ENCODE results near the gene IGFBP7. TPM values are rescaled to one million over a fixed set of nuclear protein-coding genes. Genes with fewer than 3 reads are reported as not detected.

The IGFBP7 gene
- total RNA-seq, 1 donor from 2014 or later, result 66.8 TPM

GRCh38 chr4:57077550-57078343 is 32.4 kb downstream of the IGFBP7 start:
- peak overlapping the region; percentile 52 for H3K27ac ChIP-seq (ENCODE audit: low read depth, low read length)
- no peaks in the 10 kb centered on the region for H3K27me3 ChIP-seq (ENCODE audit: control insufficient read depth in 3 of 3, insufficient read depth in 3 of 3, low read length in 3 of 3)
- H3K9me3 ChIP-seq (ENCODE audit: control insufficient read depth in 3 of 3, low read length in 3 of 3), result no peaks in the 10 kb centered on the region
- H3K9ac ChIP-seq (ENCODE audit: low read depth in 1 of 3, low read length in 3 of 3), result no peak overlapping the region
- H3K4me3 ChIP-seq (ENCODE audit: low read length in 3 of 3), result no peak overlapping the region
- peaks cover 5 to 16% (median 9%) of the 10 kb centered on the region in 3 donors for H3K4me1 ChIP-seq (ENCODE audit: control insufficient read depth in 3 of 3, insufficient read depth in 3 of 3, low read length in 3 of 3)
- H3K36me3 ChIP-seq (ENCODE audit: control insufficient read depth in 3 of 3, insufficient read depth in 3 of 3, low read length in 3 of 3), result peaks cover 0 to 2% (median 0%) of the 10 kb centered on the region in 3 donors

- Histone ChIP-seq H3K9me3 (ENCODE audit: control insufficient read depth in 3 of 3, low read length in 3 of 3) (no peaks in the 10 kb centered on the region), H3K36me3 (ENCODE audit: control insufficient read depth in 3 of 3, insufficient read depth in 3 of 3, low read length in 3 of 3) (peaks cover 0 to 2% (median 0%) of the 10 kb centered on the region in 3 donors), H3K4me1 (ENCODE audit: control insufficient read depth in 3 of 3, insufficient read depth in 3 of 3, low read length in 3 of 3) (peaks cover 2 to 11% (median 4%) of the 10 kb centered on the region in 3 donors), H3K4me3 (ENCODE audit: low read length in 3 of 3) (no peak overlapping the region), H3K9ac (ENCODE audit: low read depth in 1 of 3, low read length in 3 of 3) (no peak overlapping the region), H3K27ac (ENCODE audit: low read depth, low read length) (no peak overlapping the region), H3K27me3 (ENCODE audit: control insufficient read depth in 3 of 3, insufficient read depth in 3 of 3, low read length in 3 of 3) (no peaks in the 10 kb centered on the region)
Observed at GRCh38 chr4:57076646-57077045, 33.5 kb downstream of the IGFBP7 start.

GRCh38 chr4:57075367-57075766 is 34.8 kb downstream of the IGFBP7 start:
- no peak overlapping the region for H3K27ac ChIP-seq (ENCODE audit: low read depth, low read length)
- H3K4me1 ChIP-seq (ENCODE audit: control insufficient read depth in 3 of 3, insufficient read depth in 3 of 3, low read length in 3 of 3), result peaks cover 4 to 6% (median 4%) of the 10 kb centered on the region in 3 donors
- no peak overlapping the region for H3K9ac ChIP-seq (ENCODE audit: low read depth in 1 of 3, low read length in 3 of 3)
- H3K36me3 ChIP-seq (ENCODE audit: control insufficient read depth in 3 of 3, insufficient read depth in 3 of 3, low read length in 3 of 3), result peaks cover 0 to 2% (median 0%) of the 10 kb centered on the region in 3 donors
- no peak overlapping the region for H3K4me3 ChIP-seq (ENCODE audit: low read length in 3 of 3)
- no peaks in the 10 kb centered on the region for H3K9me3 ChIP-seq (ENCODE audit: control insufficient read depth in 3 of 3, low read length in 3 of 3)
- H3K27me3 ChIP-seq (ENCODE audit: control insufficient read depth in 3 of 3, insufficient read depth in 3 of 3, low read length in 3 of 3), result no peaks in the 10 kb centered on the region

GRCh38 chr4:57074744-57075143 is 35.4 kb downstream of the IGFBP7 start:
- H3K27ac ChIP-seq (ENCODE audit: low read depth, low read length), result no peak overlapping the region
- no peak overlapping the region for H3K9ac ChIP-seq (ENCODE audit: low read depth in 1 of 3, low read length in 3 of 3)
- peaks cover 0 to 2% (median 0%) of the 10 kb centered on the region in 3 donors for H3K36me3 ChIP-seq (ENCODE audit: control insufficient read depth in 3 of 3, insufficient read depth in 3 of 3, low read length in 3 of 3)
- peaks cover 4 to 6% (median 4%) of the 10 kb centered on the region in 3 donors for H3K4me1 ChIP-seq (ENCODE audit: control insufficient read depth in 3 of 3, insufficient read depth in 3 of 3, low read length in 3 of 3)
- no peaks in the 10 kb centered on the region for H3K27me3 ChIP-seq (ENCODE audit: control insufficient read depth in 3 of 3, insufficient read depth in 3 of 3, low read length in 3 of 3)
- no peaks in the 10 kb centered on the region for H3K9me3 ChIP-seq (ENCODE audit: control insufficient read depth in 3 of 3, low read length in 3 of 3)
- no peak overlapping the region for H3K4me3 ChIP-seq (ENCODE audit: low read length in 3 of 3)

GRCh38 chr4:57073559-57073958 is 36.6 kb downstream of the IGFBP7 start:
- H3K4me3 ChIP-seq (ENCODE audit: low read length in 3 of 3), result no peak overlapping the region
- H3K27ac ChIP-seq (ENCODE audit: low read depth, low read length), result no peak overlapping the region

GRCh38 chr4:57071326-57071725 is 38.9 kb downstream of the IGFBP7 start:
- Histone ChIP-seq H3K9ac (ENCODE audit: low read depth in 1 of 3, low read length in 3 of 3) (no peak overlapping the region), H3K4me3 (ENCODE audit: low read length in 3 of 3) (peak overlapping the region in 1 of 3 donors; percentile 14), H3K9me3 (ENCODE audit: control insufficient read depth in 3 of 3, low read length in 3 of 3) (no peaks in the 10 kb centered on the region), H3K27me3 (ENCODE audit: control insufficient read depth in 3 of 3, insufficient read depth in 3 of 3, low read length in 3 of 3) (no peaks in the 10 kb centered on the region), H3K27ac (ENCODE audit: low read depth, low read length) (no peak overlapping the region), H3K36me3 (ENCODE audit: control insufficient read depth in 3 of 3, insufficient read depth in 3 of 3, low read length in 3 of 3) (peaks cover 0 to 2% (median 0%) of the 10 kb centered on the region in 3 donors), H3K4me1 (ENCODE audit: control insufficient read depth in 3 of 3, insufficient read depth in 3 of 3, low read length in 3 of 3) (peaks cover 4 to 12% (median 11%) of the 10 kb centered on the region in 3 donors)

More at GRCh38 chr4:57073559-57073958, 36.6 kb downstream of the IGFBP7 start:
- no peaks in the 10 kb centered on the region for H3K27me3 ChIP-seq (ENCODE audit: control insufficient read depth in 3 of 3, insufficient read depth in 3 of 3, low read length in 3 of 3)
- H3K4me1 ChIP-seq (ENCODE audit: control insufficient read depth in 3 of 3, insufficient read depth in 3 of 3, low read length in 3 of 3), result peaks cover 4 to 13% (median 10%) of the 10 kb centered on the region in 3 donors
- H3K36me3 ChIP-seq (ENCODE audit: control insufficient read depth in 3 of 3, insufficient read depth in 3 of 3, low read length in 3 of 3), result peaks cover 0 to 2% (median 0%) of the 10 kb centered on the region in 3 donors
- H3K9ac ChIP-seq (ENCODE audit: low read depth in 1 of 3, low read length in 3 of 3), result no peak overlapping the region
- H3K9me3 ChIP-seq (ENCODE audit: control insufficient read depth in 3 of 3, low read length in 3 of 3), result no peaks in the 10 kb centered on the region

- Histone ChIP-seq H3K9ac (ENCODE audit: low read depth in 1 of 3, low read length in 3 of 3) (no peak overlapping the region), H3K4me1 (ENCODE audit: control insufficient read depth in 3 of 3, insufficient read depth in 3 of 3, low read length in 3 of 3) (peaks cover 7 to 19% (median 18%) of the 10 kb centered on the region in 3 donors), H3K27me3 (ENCODE audit: control insufficient read depth in 3 of 3, insufficient read depth in 3 of 3, low read length in 3 of 3) (no peaks in the 10 kb centered on the region), H3K36me3 (ENCODE audit: control insufficient read depth in 3 of 3, insufficient read depth in 3 of 3, low read length in 3 of 3) (no peaks in the 10 kb centered on the region), H3K9me3 (ENCODE audit: control insufficient read depth in 3 of 3, low read length in 3 of 3) (no peaks in the 10 kb centered on the region), H3K27ac (ENCODE audit: low read depth, low read length) (no peak overlapping the region), H3K4me3 (ENCODE audit: low read length in 3 of 3) (no peak overlapping the region)
Observed at GRCh38 chr4:57070461-57070860, 39.7 kb downstream of the IGFBP7 start.

- peak overlapping the region in 1 of 3 donors; percentile 41 for H3K4me3 ChIP-seq (ENCODE audit: low read length in 3 of 3)
- no peaks in the 10 kb centered on the region for H3K36me3 ChIP-seq (ENCODE audit: control insufficient read depth in 3 of 3, insufficient read depth in 3 of 3, low read length in 3 of 3)
- H3K27me3 ChIP-seq (ENCODE audit: control insufficient read depth in 3 of 3, insufficient read depth in 3 of 3, low read length in 3 of 3), result no peaks in the 10 kb centered on the region
- peak overlapping the region; percentile 79 for H3K27ac ChIP-seq (ENCODE audit: low read depth, low read length)
- no peak overlapping the region for H3K9ac ChIP-seq (ENCODE audit: low read depth in 1 of 3, low read length in 3 of 3)
- peaks cover 20% of the 10 kb centered on the region in 3 donors for H3K4me1 ChIP-seq (ENCODE audit: control insufficient read depth in 3 of 3, insufficient read depth in 3 of 3, low read length in 3 of 3)
- no peaks in the 10 kb centered on the region for H3K9me3 ChIP-seq (ENCODE audit: control insufficient read depth in 3 of 3, low read length in 3 of 3)
Observed at GRCh38 chr4:57068237-57068981, 41.8 kb downstream of the IGFBP7 start.

- Histone ChIP-seq H3K36me3 (ENCODE audit: control insufficient read depth in 3 of 3, insufficient read depth in 3 of 3, low read length in 3 of 3) (no peaks in the 10 kb centered on the region), H3K27ac (ENCODE audit: low read depth, low read length) (peak overlapping the region; percentile 81), H3K27me3 (ENCODE audit: control insufficient read depth in 3 of 3, insufficient read depth in 3 of 3, low read length in 3 of 3) (no peaks in the 10 kb centered on the region), H3K4me1 (ENCODE audit: control insufficient read depth in 3 of 3, insufficient read depth in 3 of 3, low read length in 3 of 3) (peaks cover 18 to 22% (median 20%) of the 10 kb centered on the region in 3 donors), H3K9me3 (ENCODE audit: control insufficient read depth in 3 of 3, low read length in 3 of 3) (no peaks in the 10 kb centered on the region), H3K4me3 (ENCODE audit: low read length in 3 of 3) (peak overlapping the region in 1 of 3 donors; percentile 16), H3K9ac (ENCODE audit: low read depth in 1 of 3, low read length in 3 of 3) (no peak overlapping the region)
Observed at GRCh38 chr4:57065730-57066482, 44.3 kb downstream of the IGFBP7 start.
